H1 (cell line): Measurements from ENCODE around the gene FGFRL1. TPM values are rescaled to one million over a fixed set of nuclear protein-coding genes. Genes with fewer than 3 reads are reported as not detected.

Experiments used
- CTCF ChIA-PET: fragments of 300-600 bp; sonication (Branson Sonifier 250); formaldehyde crosslinking; loops from one replicate; lab custom pipeline; 2021; ENCODE audit not compliant: partially characterized antibody; lab: Charles Lee
- POLR2A ChIA-PET: fragments of 300-600 bp; sonication (Branson Sonifier 250); formaldehyde crosslinking; loops from one replicate; lab custom pipeline; 2021; ENCODE audit warnings: inconsistent platforms; ENCODE audit not compliant: partially characterized antibody; lab: Charles Lee
- DNase-seq, 2 experiments: peaks; one replicate each; pipeline versions ENCODE4 v3.0.0 to v3.0.0-alpha.2; 2010 to 2022; ENCODE audit warnings: low spot score in 2 of 2, low read depth in 1 of 2, mixed read lengths in 1 of 2
- FAIRE-seq: peaks from 2 replicates; lab custom pipeline; 2011; peaks lifted over from hg19 to GRCh38; lab: Jason Lieb, UNC
- H2AFZ ChIP-seq: 2 replicates; pipeline ENCODE4 v1.8.1; 2012; ENCODE audit warnings: low read length, inconsistent platforms
- H2AK5ac ChIP-seq: 2 replicates; pipeline ENCODE4 v1.6.1; 2013; ENCODE audit warnings: low read depth, low read length
- H2BK120ac ChIP-seq: replicated peaks from 2 replicates; pipeline ENCODE3; 2013; ENCODE audit warnings: low read depth, low read length, inconsistent platforms
- H2BK12ac ChIP-seq: 2 replicates; pipeline ENCODE4 v1.6.1; 2013; ENCODE audit warnings: low read depth, low read length
- H2BK15ac ChIP-seq: 2 replicates; pipeline ENCODE4 v1.6.1; 2013; ENCODE audit warnings: low read length
- H2BK20ac ChIP-seq: 2 replicates; pipeline ENCODE4 v1.6.1; 2013; ENCODE audit warnings: low read length
- H2BK5ac ChIP-seq: 2 replicates; pipeline ENCODE4 v1.6.1; 2013; ENCODE audit warnings: low read depth, low read length
- H3K14ac ChIP-seq: 2 replicates; pipeline ENCODE4 v1.6.1; 2013; ENCODE audit warnings: inconsistent platforms; ENCODE audit not compliant: insufficient read length
- H3K18ac ChIP-seq: 2 replicates; pipeline ENCODE4 v1.6.1; 2013; ENCODE audit warnings: low read length; ENCODE audit errors: extremely low read depth
- H3K23ac ChIP-seq: 2 replicates; pipeline ENCODE4 v1.6.1; 2013; ENCODE audit warnings: inconsistent platforms; ENCODE audit not compliant: insufficient read length
- H3K23me2 ChIP-seq: 2 replicates; pipeline ENCODE4 v1.6.1; 2013; ENCODE audit warnings: low read depth, low read length
- H3K27ac ChIP-seq: 2 replicates; pipeline ENCODE4 v1.6.1; 2011; ENCODE audit warnings: low read depth, low read length, inconsistent platforms
- H3K27me3 ChIP-seq, 4 experiments: replicated peaks in 1 of 4; 1 replicate in 1 of 4; 2 replicates in 3 of 4; pipeline versions ENCODE4 v1.6.1 to v1.8.1; 2011 to 2013; ENCODE audit warnings: low read length in 3 of 4, mild to moderate bottlenecking in 3 of 4, inconsistent platforms in 2 of 4, mixed read lengths in 2 of 4, moderate library complexity in 1 of 4; ENCODE audit not compliant: control insufficient read depth in 3 of 4, insufficient read depth in 3 of 4; ENCODE audit errors: extremely low read depth in 1 of 4
- H3K36me3 ChIP-seq, 4 experiments: 2 replicates each; pipeline versions ENCODE4 v1.6.1 to v1.8.1; 2011 to 2013; ENCODE audit warnings: mild to moderate bottlenecking in 4 of 4, low read length in 3 of 4, moderate library complexity in 2 of 4, control low read depth in 1 of 4, inconsistent platforms in 1 of 4; ENCODE audit not compliant: insufficient read depth in 4 of 4, control insufficient read depth in 2 of 4
- H3K4ac ChIP-seq: replicated peaks from 2 replicates; pipeline ENCODE3; 2013; ENCODE audit warnings: low read length, low read depth, mixed read lengths, inconsistent platforms; ENCODE audit not compliant: insufficient read length
- H3K4me1 ChIP-seq, 4 experiments: replicated peaks in 1 of 4; 1 replicate in 1 of 4; 2 replicates in 3 of 4; pipeline versions ENCODE4 v1.6.1 to v1.8.1; 2011 to 2013; ENCODE audit warnings: low read length in 3 of 4, inconsistent platforms in 2 of 4, mixed read lengths in 1 of 4; ENCODE audit not compliant: insufficient read depth in 4 of 4, control insufficient read depth in 3 of 4
- H3K4me2 ChIP-seq, 2 experiments: 2 replicates each; pipeline versions ENCODE4 v1.6.1 to v1.8.1; 2011 to 2013; ENCODE audit warnings: low read depth in 2 of 2, low read length in 2 of 2, control low read depth in 1 of 2, inconsistent platforms in 1 of 2, mild to moderate bottlenecking in 1 of 2; ENCODE audit not compliant: insufficient read depth in 1 of 2
- H3K4me3 ChIP-seq, 4 experiments: fragments of 200-600, 300-600 bp in 1 of 4; sonication (generic), shearing (Covaris generic), sonication (Bioruptor Twin) in 1 of 4; 2 replicates each; pipeline versions ENCODE4 v1.5.1 to v1.8.1; 2011 to 2016; ENCODE audit warnings: low read length in 4 of 4, low read depth in 3 of 4, control low read depth in 2 of 4, inconsistent platforms in 2 of 4, mild to moderate bottlenecking in 2 of 4, mixed read lengths in 1 of 4, moderate library complexity in 1 of 4; ENCODE audit not compliant: insufficient read depth in 2 of 4; ENCODE audit errors: extremely low read depth in 1 of 4
- H3K56ac ChIP-seq: replicated peaks from 2 replicates; pipeline ENCODE3; 2013; ENCODE audit warnings: low read depth, mild to moderate bottlenecking, mixed read lengths, low read length, inconsistent platforms; ENCODE audit not compliant: insufficient read length
- H3K79me1 ChIP-seq: 2 replicates; pipeline ENCODE4 v1.6.1; 2013; ENCODE audit warnings: low read depth, low read length, control low read depth
- H3K79me2 ChIP-seq, 2 experiments: 2 replicates each; pipeline versions ENCODE4 v1.6.1 to v1.8.1; 2012 to 2013; ENCODE audit warnings: low read length in 2 of 2, mild to moderate bottlenecking in 2 of 2, inconsistent platforms in 1 of 2; ENCODE audit not compliant: insufficient read depth in 2 of 2, control insufficient read depth in 1 of 2
- H3K9ac ChIP-seq, 4 experiments: replicated peaks in 1 of 4; 1 replicate in 1 of 4; 2 replicates in 3 of 4; pipeline versions ENCODE4 v1.6.1 to v1.8.1; 2011 to 2013; ENCODE audit warnings: low read depth in 3 of 4, low read length in 3 of 4, control low read depth in 2 of 4, mild to moderate bottlenecking in 2 of 4, moderate library complexity in 2 of 4, inconsistent platforms in 1 of 4; ENCODE audit errors: extremely low read depth in 1 of 4
- H3K9me3 ChIP-seq, 2 experiments: 2 replicates each; pipeline versions ENCODE4 v1.6.1 to v1.8.1; 2012 to 2013; ENCODE audit warnings: mild to moderate bottlenecking in 2 of 2, moderate library complexity in 2 of 2, control low read depth in 1 of 2, inconsistent platforms in 1 of 2, low read depth in 1 of 2, low read length in 1 of 2, mixed read lengths in 1 of 2; ENCODE audit not compliant: insufficient read depth in 2 of 2
- H4K20me1 ChIP-seq, 2 experiments: replicated peaks in 1 of 2; 2 replicates each; pipeline versions ENCODE3 to v1.8.1; 2011 to 2013; ENCODE audit warnings: inconsistent platforms in 2 of 2, low read length in 2 of 2, mild to moderate bottlenecking in 1 of 2; ENCODE audit not compliant: insufficient read depth in 2 of 2, control insufficient read depth in 1 of 2
- H4K5ac ChIP-seq: 2 replicates; pipeline ENCODE4 v1.6.1; 2013; ENCODE audit warnings: low read length, low read depth, mixed read lengths, inconsistent platforms; ENCODE audit not compliant: insufficient read length
- H4K8ac ChIP-seq: 2 replicates; pipeline ENCODE4 v1.8.0; 2013; ENCODE audit warnings: mild to moderate bottlenecking, moderate library complexity, low read length, inconsistent platforms; ENCODE audit not compliant: insufficient read depth; ENCODE audit errors: extremely low read depth
- H4K91ac ChIP-seq: replicated peaks from 2 replicates; pipeline ENCODE3; 2013; ENCODE audit warnings: low read length, mixed read lengths, inconsistent platforms; ENCODE audit not compliant: insufficient read length
- CHD1 ChIP-seq: IDR thresholded peaks from 2 replicates; pipeline ENCODE4 v1.6.1; 2012; ENCODE audit warnings: low read depth, low read length, improper control_type of control experiment
- EGR1 ChIP-seq: IDR thresholded peaks from 2 replicates; pipeline ENCODE4 v1.6.1; 2011; ENCODE audit warnings: low read depth, low read length, borderline replicate concordance
- EP300 ChIP-seq, 2 experiments: IDR thresholded peaks; 1 replicate in 1 of 2; 2 replicates in 1 of 2; pipeline ENCODE4 v1.6.1; 2011 to 2012; ENCODE audit warnings: low read depth in 2 of 2, low read length in 2 of 2, mild to moderate bottlenecking in 2 of 2, borderline replicate concordance in 1 of 2, inconsistent platforms in 1 of 2, moderate library complexity in 1 of 2
- GABPA ChIP-seq: IDR thresholded peaks from 2 replicates; pipeline ENCODE4 v1.6.1; 2011; ENCODE audit warnings: mild to moderate bottlenecking, low read length, moderate library complexity, borderline replicate concordance; ENCODE audit not compliant: insufficient read depth
- KDM5A ChIP-seq: fragments of 200-600 bp; IDR thresholded peaks from 2 replicates; pipeline ENCODE4 v1.7.1; 2012; ENCODE audit warnings: mild to moderate bottlenecking, low read length, inconsistent platforms, mixed read lengths
- POLR2A ChIP-seq, 2 experiments: IDR thresholded peaks; 1 replicate in 1 of 2; 2 replicates in 1 of 2; pipeline ENCODE4 v1.6.1; 2011; ENCODE audit warnings: low read depth in 2 of 2, low read length in 2 of 2, mild to moderate bottlenecking in 2 of 2; ENCODE audit errors: control extremely low read depth in 1 of 2
- SIX5 ChIP-seq: IDR thresholded peaks from 2 replicates; pipeline ENCODE4 v1.6.1; 2011; ENCODE audit warnings: mild to moderate bottlenecking, low read depth, low read length
- WGBS, 2 experiments: shearing (Covaris generic) in 1 of 2; methylation state at CpG; one replicate each; pipeline versions ENCODE4 v1.1.6 to v1.1.7; 2013 to 2015; ENCODE audit warnings: low lambda C conversion rate in 2 of 2, mixed read lengths in 2 of 2, inconsistent platforms in 1 of 2, low coverage in 1 of 2, missing lambda C conversion rate in 1 of 2; ENCODE audit not compliant: insufficient replicate concordance in 2 of 2, insufficient coverage in 1 of 2, insufficient read length in 1 of 2; ENCODE audit errors: extremely low coverage in 1 of 2, missing lambda C conversion rate in 1 of 2; 5-methylcytosine and 5-hydroxymethylcytosine counted together
- polyA plus RNA-seq, 7 experiments: library from polyadenylated mRNA; depleted of rRNA in 3 of 7; stranded (reverse) in 5 of 7; unstranded in 2 of 7; fragments of >200 nt in 5 of 7; fragments of 200-250 nt in 2 of 7; gene quantifications; 1 replicate in 5 of 7; 2 replicates in 1 of 7; 4 replicates in 1 of 7; pipeline versions ENCODE4 v1.2.1 to v1.2.3, GENCODE V29; 2011 to 2013; ENCODE audit warnings: missing spikeins in 2 of 7, mixed read lengths in 2 of 7
- total RNA-seq: library from RNA; stranded (reverse); fragmentation: NEBNext Ultra II Directional; extraction: Animal tissue kit (Norgen Biotek cat#: 25700); gene quantifications from 2 replicates; pipeline ENCODE4 v1.2.1, GENCODE V29; 2021

The FGFRL1 gene
- total and polyA plus RNA-seq, 2 of the 8 experiments (the other 6 are each of a cell fraction or from before 2014, with no cell fraction given) = 18.9 to 34.6 TPM

DNA sequence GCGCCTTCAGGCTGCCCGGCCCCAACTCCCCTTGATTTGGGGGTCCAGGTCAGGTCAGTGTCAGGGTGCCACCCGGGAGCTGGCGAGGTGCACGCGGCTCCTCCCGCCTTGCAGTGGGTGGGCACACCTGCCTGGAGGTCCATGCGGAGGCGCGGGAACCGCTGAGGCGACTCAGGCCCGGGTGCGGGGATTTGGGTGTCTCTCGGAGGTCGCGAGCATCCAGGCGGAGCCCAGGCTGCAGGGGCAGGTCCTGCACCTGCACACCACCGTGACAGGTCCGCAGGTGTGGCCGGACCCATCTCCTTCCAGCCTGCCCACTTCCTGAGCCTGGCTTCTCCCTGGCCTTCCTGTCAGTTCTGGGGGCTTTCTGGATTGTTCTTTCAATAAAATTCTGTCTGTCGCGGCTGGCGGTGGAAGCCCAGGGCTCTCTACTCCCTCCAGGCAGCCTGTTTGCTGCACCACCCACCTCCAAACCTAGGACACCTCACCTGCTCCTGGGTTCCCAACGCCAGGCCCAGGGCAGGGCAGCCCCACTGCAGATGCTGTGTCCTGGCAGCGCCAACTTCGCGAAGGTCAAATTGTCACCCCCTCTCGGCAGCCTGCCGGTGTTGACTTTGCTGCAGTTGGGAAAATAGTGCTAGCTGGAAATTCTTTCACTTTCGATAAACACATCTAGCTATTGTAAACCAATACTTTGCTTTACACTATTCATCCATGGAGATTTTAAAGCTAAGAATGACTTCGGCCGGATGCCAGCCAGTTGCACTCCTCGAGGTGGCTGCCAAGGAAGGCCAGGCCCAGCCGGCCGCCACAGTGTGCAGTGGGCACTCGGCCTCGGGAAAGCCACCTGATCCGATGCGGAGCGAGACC, 35.9 kb downstream of the FGFRL1 start:
- Histone ChIP-seq H2BK15ac (no peak overlapping the region), H2AFZ (no peak overlapping the region), H4K5ac (no peak overlapping the region), H3K79me1 (no peaks in the 10 kb centered on the region), H3K14ac (no peak overlapping the region), H2BK120ac (no peak overlapping the region), H3K56ac (no peak overlapping the region), H3K4me3 (no peak overlapping the region), H4K8ac (peak overlapping the region; percentile 35), H4K20me1 (peaks cover 0 to 4% of the 10 kb centered on the region in 2 experiments), H3K23ac (no peak overlapping the region), H3K9ac (no peak overlapping the region), H3K9me3 (no peaks in the 10 kb centered on the region), H2BK12ac (no peak overlapping the region), H3K27ac (no peak overlapping the region), H2BK20ac (no peak overlapping the region), H3K23me2 (peaks cover 9% of the 10 kb centered on the region), H3K4me2 (no peak overlapping the region), H2BK5ac (no peak overlapping the region), H4K91ac (no peak overlapping the region), H3K4ac (no peak overlapping the region), H3K18ac (no peak overlapping the region), H3K79me2 (no peaks in the 10 kb centered on the region), H2AK5ac (no peak overlapping the region), H3K4me1 (peaks cover 0 to 12% (median 9%) of the 10 kb centered on the region in 4 experiments; a peak in 6 of 7 replicates), H3K27me3 (peaks cover 0 to 11% (median 9%) of the 10 kb centered on the region in 4 experiments; a peak in 6 of 7 replicates), H3K36me3 (no peaks in the 10 kb centered on the region)
- ChIA-PET CTCF (interaction anchor here (1.0 kb wide), 1 partner anchor 26 kb away, joined by 4 read pairs; no protein-coding TSS in a partner anchor), POLR2A (no interaction called here)
- WGBS, 2 experiments = 93% methylated on average over 40 of the region's 41 CpGs; no CpG with 5 or more reads in 1 of the 2 experiments
- DNase-seq (peak in 1 of 2 experiments; percentile 54), FAIRE-seq (no peak)
- TF ChIP-seq EP300 (IDR thresholded peaks at IDR 0.05; ENCODE audit: borderline replicate concordance in 1 of 2, low read depth in 2 of 2, low read length in 2 of 2) = no peak
- no peak for TF ChIP-seq GABPA
- TF ChIP-seq KDM5A = no peak
- no peak for TF ChIP-seq POLR2A (IDR thresholded peaks at IDR 0.05; ENCODE audit: control extremely low read depth in 1 of 2, low read depth in 2 of 2, low read length in 2 of 2)
- TF ChIP-seq SIX5 = no peak
- TF ChIP-seq CHD1 = no peak
- TF ChIP-seq EGR1 = no peak
